ENCODE measurements around the gene FMNL2.

DNA sequence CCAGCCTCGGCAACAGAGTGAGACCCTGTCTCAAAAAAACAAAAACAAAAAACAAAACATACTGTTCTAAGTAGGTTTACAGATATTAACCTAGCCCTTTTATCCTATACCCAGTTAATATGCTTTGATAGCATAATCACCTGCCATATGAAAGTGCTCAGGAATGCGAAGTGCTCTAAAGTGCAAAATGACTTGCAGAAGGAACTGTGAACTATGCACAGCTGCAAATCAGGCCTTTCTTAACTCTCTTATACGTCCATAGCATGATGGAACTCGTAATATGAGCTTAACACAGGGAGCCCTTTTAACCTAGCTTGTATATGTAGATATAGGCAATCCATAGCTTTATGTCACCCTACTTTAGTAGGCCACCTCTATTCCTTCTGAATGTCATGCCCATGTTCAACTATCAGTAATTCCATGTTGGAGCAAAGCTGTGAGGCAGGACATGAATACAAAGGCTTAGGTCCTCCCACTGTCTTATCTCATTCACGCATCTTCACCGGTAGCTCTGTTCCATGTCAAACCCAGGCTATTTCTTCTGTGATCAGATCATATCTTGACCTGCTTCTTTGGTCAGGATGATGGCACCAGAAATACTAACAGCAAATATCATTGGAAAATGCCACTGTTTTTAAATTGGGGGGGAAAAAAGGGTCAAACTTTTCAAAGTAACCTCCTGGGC is 309.4 kb downstream of the FMNL2 start:
- TF ChIP-seq, protein P1, sequence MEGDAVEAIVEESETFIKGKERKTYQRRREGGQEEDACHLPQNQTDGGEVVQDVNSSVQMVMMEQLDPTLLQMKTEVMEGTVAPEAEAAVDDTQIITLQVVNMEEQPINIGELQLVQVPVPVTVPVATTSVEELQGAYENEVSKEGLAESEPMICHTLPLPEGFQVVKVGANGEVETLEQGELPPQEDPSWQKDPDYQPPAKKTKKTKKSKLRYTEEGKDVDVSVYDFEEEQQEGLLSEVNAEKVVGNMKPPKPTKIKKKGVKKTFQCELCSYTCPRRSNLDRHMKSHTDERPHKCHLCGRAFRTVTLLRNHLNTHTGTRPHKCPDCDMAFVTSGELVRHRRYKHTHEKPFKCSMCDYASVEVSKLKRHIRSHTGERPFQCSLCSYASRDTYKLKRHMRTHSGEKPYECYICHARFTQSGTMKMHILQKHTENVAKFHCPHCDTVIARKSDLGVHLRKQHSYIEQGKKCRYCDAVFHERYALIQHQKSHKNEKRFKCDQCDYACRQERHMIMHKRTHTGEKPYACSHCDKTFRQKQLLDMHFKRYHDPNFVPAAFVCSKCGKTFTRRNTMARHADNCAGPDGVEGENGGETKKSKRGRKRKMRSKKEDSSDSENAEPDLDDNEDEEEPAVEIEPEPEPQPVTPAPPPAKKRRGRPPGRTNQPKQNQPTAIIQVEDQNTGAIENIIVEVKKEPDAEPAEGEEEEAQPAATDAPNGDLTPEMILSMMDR (IDR thresholded peaks at IDR 0.05) = no peak
- TF ChIP-seq POLR2A (IDR thresholded peaks at IDR 0.05) = no peak

All from thyroid gland (tissue), 4 donors.